Endothelial cell of umbilical vein (primary cell): ENCODE data around the gene ATP6V1A. TPM values are rescaled to one million over a fixed set of nuclear protein-coding genes. Genes with fewer than 3 reads are reported as not detected.

Source experiments
- BruUV-seq: library from RNA; stranded (reverse); fragments of 400-500 nt; replicated peaks from 2 replicates; lab custom pipeline; 2021; lab: Mats Ljungman, UMichigan
- CTCF ChIA-PET: fragments of 300-600, 350-600 bp; sonication (Branson Sonifier 250); formaldehyde crosslinking; loops from one replicate; lab custom pipeline; 2021; ENCODE audit warnings: antibody characterized with exemption, inconsistent platforms; lab: Charles Lee
- POLR2A ChIA-PET: fragments of 300-600, 350-600 bp; sonication (Branson Sonifier 250); formaldehyde crosslinking; loops from one replicate; lab custom pipeline; 2021; ENCODE audit warnings: antibody characterized with exemption, inconsistent platforms; lab: Charles Lee
- DNase-seq: peaks from one replicate; pipeline ENCODE4 v3.0.0-alpha.2; 2011; ENCODE audit warnings: low read depth, low spot score
- FAIRE-seq: peaks from 2 replicates; lab custom pipeline; 2011; peaks lifted over from hg19 to GRCh38; lab: Jason Lieb, UNC
- H2AFZ ChIP-seq: 2 replicates; pipeline ENCODE4 v1.6.0; 2012; ENCODE audit warnings: low read depth, low read length, control low read depth, inconsistent platforms
- H3K27ac ChIP-seq: 2 replicates; pipeline ENCODE4 v1.5.1; 2011; ENCODE audit warnings: low read depth, mild to moderate bottlenecking, control low read depth, low read length, moderate library complexity; ENCODE audit not compliant: insufficient read depth
- H3K27me3 ChIP-seq, 2 experiments: 2 replicates each; pipeline versions ENCODE4 v1.6.0 to v1.6.1; 2011; ENCODE audit warnings: low read length in 2 of 2, mixed read lengths in 1 of 2; ENCODE audit not compliant: control insufficient read depth in 2 of 2, insufficient read depth in 2 of 2
- H3K36me3 ChIP-seq, 2 experiments: 2 replicates in 1 of 2; 3 replicates in 1 of 2; pipeline ENCODE4 v1.5.1; 2011; ENCODE audit warnings: low read length in 2 of 2, mild to moderate bottlenecking in 1 of 2, moderate library complexity in 1 of 2; ENCODE audit not compliant: control insufficient read depth in 2 of 2, insufficient read depth in 2 of 2; ENCODE audit errors: extremely low read depth in 1 of 2
- H3K4me1 ChIP-seq: 3 replicates; pipeline ENCODE4 v1.5.1; 2011; ENCODE audit warnings: mild to moderate bottlenecking, low read length; ENCODE audit not compliant: control insufficient read depth, insufficient read depth; ENCODE audit errors: extremely low read depth
- H3K4me2 ChIP-seq: 2 replicates; pipeline ENCODE4 v1.6.1; 2011; ENCODE audit warnings: low read length, control low read depth, mixed read lengths; ENCODE audit not compliant: insufficient read depth
- H3K4me3 ChIP-seq, 3 experiments: fragments of 200-600 bp in 1 of 3; sonication (generic), shearing (Covaris generic) in 1 of 3; replicated peaks in 1 of 3; 2 replicates each; pipeline ENCODE4 v1.5.1; 2011 to 2016; ENCODE audit warnings: control low read depth in 3 of 3, low read length in 3 of 3, mild to moderate bottlenecking in 2 of 3, inconsistent platforms in 1 of 3, low read depth in 1 of 3, moderate library complexity in 1 of 3; ENCODE audit not compliant: insufficient read depth in 1 of 3
- H3K79me2 ChIP-seq: 2 replicates; pipeline ENCODE4 v1.6.0; 2012; ENCODE audit warnings: low read length, inconsistent platforms; ENCODE audit not compliant: control insufficient read depth, insufficient read depth
- H3K9ac ChIP-seq: replicated peaks from 2 replicates; pipeline ENCODE3; 2011; ENCODE audit warnings: low read length, control low read depth; ENCODE audit not compliant: insufficient read depth; ENCODE audit errors: extremely low read depth
- H3K9me1 ChIP-seq: replicated peaks from 3 replicates; pipeline ENCODE4 v1.6.0; 2011; ENCODE audit warnings: mild to moderate bottlenecking, low read length; ENCODE audit not compliant: control insufficient read depth, insufficient read depth; ENCODE audit errors: extremely low read depth
- H3K9me3 ChIP-seq: replicated peaks from 2 replicates; pipeline ENCODE4 v1.5.1; 2012; ENCODE audit warnings: low read length, inconsistent platforms; ENCODE audit not compliant: control insufficient read depth, insufficient read depth
- H4K20me1 ChIP-seq: replicated peaks from 2 replicates; pipeline ENCODE3; 2011; ENCODE audit warnings: mild to moderate bottlenecking, low read length; ENCODE audit not compliant: control insufficient read depth, insufficient read depth; ENCODE audit errors: extremely low read depth
- EZH2 ChIP-seq: IDR thresholded peaks from 2 replicates; pipeline ENCODE4 v1.6.1; 2012; ENCODE audit warnings: borderline replicate concordance, low read depth, mild to moderate bottlenecking, moderate library complexity, low read length, inconsistent platforms; ENCODE audit not compliant: severe bottlenecking
- FOS ChIP-seq: IDR thresholded peaks from 2 replicates; pipeline ENCODE4 v1.6.1; 2011; ENCODE audit warnings: mild to moderate bottlenecking, low read length, moderate library complexity, borderline replicate concordance; ENCODE audit not compliant: insufficient read depth
- GATA2 ChIP-seq: IDR thresholded peaks from 2 replicates; pipeline ENCODE4 v1.7.0; 2011; ENCODE audit warnings: low read depth, mild to moderate bottlenecking, moderate library complexity, mixed read lengths, low read length; ENCODE audit not compliant: insufficient read length, insufficient read depth
- JUN ChIP-seq: IDR thresholded peaks from 2 replicates; pipeline ENCODE4 v1.6.1; 2011; ENCODE audit warnings: borderline replicate concordance, low read depth; ENCODE audit not compliant: insufficient read length, insufficient read depth
- MYC ChIP-seq: IDR thresholded peaks from one replicate; pipeline ENCODE4 v1.6.1; 2011; ENCODE audit warnings: mild to moderate bottlenecking, low read depth, low read length
- POLR2A ChIP-seq: IDR thresholded peaks from 2 replicates; pipeline ENCODE4 v1.6.1; 2012; ENCODE audit warnings: low read depth, mild to moderate bottlenecking, control low read depth, low read length
- POLR2AphosphoS5 ChIP-seq: IDR thresholded peaks from 2 replicates; pipeline ENCODE4 v1.6.1; 2012; ENCODE audit warnings: low read depth, mild to moderate bottlenecking, control low read depth, low read length, moderate library complexity; ENCODE audit not compliant: insufficient read depth
- dilution Hi-C: fragments of 300-500 bp; cut with MboI; formaldehyde crosslinking; loops from one replicate; pipeline ENCODE4 v1.15.0; 2019; ENCODE audit warnings: low sequenced_read_pairs; ENCODE audit not compliant: extremely low pct_ligation_motif_present
- intact Hi-C: fragments of 100-400 bp; cut with micrococcal nuclease; formaldehyde crosslinking; loops from one replicate; pipeline ENCODE4 v1.10.0; 2022
- polyA plus RNA-seq, 4 experiments: library from polyadenylated mRNA; depleted of rRNA in 3 of 4; stranded (reverse) in 3 of 4; unstranded in 1 of 4; fragments of >200 nt; gene quantifications; 2 replicates each; pipeline versions ENCODE4 v1.2.1 to v1.2.3, GENCODE V29; 2011 to 2012; ENCODE audit warnings: missing spikeins in 1 of 4
- total RNA-seq: library from RNA; stranded (reverse); gene quantifications from 2 replicates; pipeline ENCODE4 v1.2.3, GENCODE V29; 2021
- TF ChIP-seq, protein P1 (sequence below), 2 donors: IDR thresholded peaks; 1 replicate in 1 of 2; 2 replicates in 1 of 2; pipeline ENCODE4 v1.5.1; 2011; ENCODE audit warnings: low read length in 2 of 2, mild to moderate bottlenecking in 2 of 2, moderate library complexity in 2 of 2, control low read depth in 1 of 2, inconsistent platforms in 1 of 2, low read depth in 1 of 2; ENCODE audit not compliant: insufficient read depth in 1 of 2; ENCODE audit errors: extremely low read depth in 1 of 2
- TF ChIP-seq, protein P2 (sequence below): IDR thresholded peaks from 2 replicates; pipeline ENCODE4 v1.6.1; 2011; ENCODE audit not compliant: insufficient read depth, insufficient read length

ATP6V1A gene
- total and polyA plus RNA-seq, 2 donors (not counting 3 experiments of a cell fraction or from before 2014, with no cell fraction given): 20.9 to 96.9 TPM

DNA sequence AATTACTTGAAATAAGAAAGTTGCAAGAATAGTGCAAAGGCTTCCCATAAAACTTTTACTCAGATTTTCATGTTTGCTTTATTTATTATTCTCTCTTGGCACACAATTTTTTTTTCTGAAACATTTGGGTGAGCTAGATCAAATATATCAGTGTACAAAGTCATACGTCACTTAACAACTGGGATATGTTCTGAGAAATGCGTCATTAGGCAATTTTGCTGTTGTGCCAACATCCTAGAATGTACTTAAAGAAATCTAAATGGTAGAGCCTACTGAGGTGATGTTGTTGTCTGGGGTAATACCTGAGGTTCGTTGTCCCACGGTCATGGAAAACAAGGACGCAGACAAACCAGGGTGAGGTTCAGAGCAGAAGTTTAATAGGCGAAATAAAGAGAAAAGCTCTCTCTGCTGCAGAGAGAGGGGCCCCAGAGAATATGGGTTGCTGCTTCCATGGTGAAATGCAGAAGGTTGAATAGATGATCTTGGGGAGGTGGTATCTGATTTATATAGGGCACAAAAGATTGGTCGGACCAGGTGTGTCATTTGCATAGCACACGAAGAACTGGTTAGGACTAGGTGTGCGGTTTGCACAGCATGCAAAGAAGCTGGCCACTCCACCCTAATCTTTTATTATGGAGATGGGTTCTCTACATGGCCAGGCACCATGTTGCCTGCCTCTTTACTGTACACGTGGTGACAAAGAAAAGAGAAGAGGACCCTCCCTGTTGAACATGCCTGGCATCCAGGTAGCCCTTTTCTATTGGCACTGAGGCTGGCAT is 82.9 kb downstream of the ATP6V1A start:
- no peaks in the 10 kb centered on the region for H3K9me3 ChIP-seq
- H3K4me1 ChIP-seq: peaks cover 26% of the 10 kb centered on the region
- H3K27me3 ChIP-seq: no peaks in the 10 kb centered on the region
- dilution Hi-C loops: no loop called here
- H3K36me3 ChIP-seq: no peaks in the 10 kb centered on the region
- H3K9ac ChIP-seq: peak overlapping the region; percentile 82
- no peak overlapping the region for H3K4me3 ChIP-seq
- H3K9me1 ChIP-seq: no peaks in the 10 kb centered on the region
- peak overlapping the region; percentile 14 for H2AFZ ChIP-seq
- no peaks in the 10 kb centered on the region for H4K20me1 ChIP-seq
- TSS peak; percentile 94 for BruUV-seq
- DNase-seq (no peak), FAIRE-seq (no peak)
- CTCF ChIA-PET: interaction anchor here (1.3 to 2.5 kb wide), 3 partner anchors 9 to 326 kb away, joined by 3 to 11 read pairs (median 4); partner anchors contain the start of gene GRAMD1C
- TF ChIP-seq, protein P1, sequence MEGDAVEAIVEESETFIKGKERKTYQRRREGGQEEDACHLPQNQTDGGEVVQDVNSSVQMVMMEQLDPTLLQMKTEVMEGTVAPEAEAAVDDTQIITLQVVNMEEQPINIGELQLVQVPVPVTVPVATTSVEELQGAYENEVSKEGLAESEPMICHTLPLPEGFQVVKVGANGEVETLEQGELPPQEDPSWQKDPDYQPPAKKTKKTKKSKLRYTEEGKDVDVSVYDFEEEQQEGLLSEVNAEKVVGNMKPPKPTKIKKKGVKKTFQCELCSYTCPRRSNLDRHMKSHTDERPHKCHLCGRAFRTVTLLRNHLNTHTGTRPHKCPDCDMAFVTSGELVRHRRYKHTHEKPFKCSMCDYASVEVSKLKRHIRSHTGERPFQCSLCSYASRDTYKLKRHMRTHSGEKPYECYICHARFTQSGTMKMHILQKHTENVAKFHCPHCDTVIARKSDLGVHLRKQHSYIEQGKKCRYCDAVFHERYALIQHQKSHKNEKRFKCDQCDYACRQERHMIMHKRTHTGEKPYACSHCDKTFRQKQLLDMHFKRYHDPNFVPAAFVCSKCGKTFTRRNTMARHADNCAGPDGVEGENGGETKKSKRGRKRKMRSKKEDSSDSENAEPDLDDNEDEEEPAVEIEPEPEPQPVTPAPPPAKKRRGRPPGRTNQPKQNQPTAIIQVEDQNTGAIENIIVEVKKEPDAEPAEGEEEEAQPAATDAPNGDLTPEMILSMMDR (IDR thresholded peaks at IDR 0.05; ENCODE audit: extremely low read depth in 1 of 2, insufficient read depth in 1 of 2, low read depth in 1 of 2, low read length in 2 of 2): no peak
- no peak for TF ChIP-seq EZH2
- no peaks in the 10 kb centered on the region for H3K79me2 ChIP-seq
- peak overlapping the region; percentile 98 for H3K27ac ChIP-seq
- peak overlapping the region; percentile 54 for H3K4me2 ChIP-seq
- POLR2A ChIA-PET: interaction anchor here (0.6 to 1.4 kb wide), 3 partner anchors 17 to 83 kb away, joined by 3 to 4 read pairs (median 3); partner anchors contain the start of genes ATP6V1A and NAA50
- intact Hi-C loops: loop anchor here (1.0 to 2.0 kb wide), 5 partner anchors 25 to 293 kb away; partner anchors contain the start of gene NAA50

DNA sequence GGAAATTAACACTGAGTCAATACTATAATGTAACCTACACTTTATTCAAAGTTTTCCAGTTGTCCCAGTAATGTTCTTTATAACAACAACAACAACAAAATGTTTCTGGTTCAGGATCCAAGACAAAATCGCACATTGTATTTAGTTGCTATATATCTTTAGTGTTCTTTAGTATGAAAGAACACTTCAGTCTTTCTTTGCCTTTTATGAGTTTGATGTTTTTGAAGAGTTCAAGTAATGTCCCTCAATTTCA is 84.2 kb downstream of the ATP6V1A start:
- DNase-seq (peak; percentile 74), FAIRE-seq (no peak)
- H3K4me1 ChIP-seq: peaks cover 23% of the 10 kb centered on the region
- no peak overlapping the region for H2AFZ ChIP-seq
- H3K9me1 ChIP-seq: no peaks in the 10 kb centered on the region
- no peaks in the 10 kb centered on the region for H3K36me3 ChIP-seq
- ChIA-PET POLR2A (interaction anchor here (0.9 to 1.4 kb wide), 2 partner anchors 47 to 84 kb away, joined by 3 to 4 read pairs; partner anchors contain the start of genes ATP6V1A and NAA50), CTCF (interaction anchor here (1.3 to 1.4 kb wide), 2 partner anchors 47 to 325 kb away, joined by 3 to 4 read pairs; no protein-coding TSS in a partner anchor)
- no peak for TF ChIP-seq JUN
- TF ChIP-seq MYC: no peak
- no peak for TF ChIP-seq POLR2AphosphoS5
- no peak for TF ChIP-seq EZH2
- TF ChIP-seq, protein P1 (IDR thresholded peaks at IDR 0.05; ENCODE audit: extremely low read depth in 1 of 2, insufficient read depth in 1 of 2, low read depth in 1 of 2, low read length in 2 of 2): no peak
- TF ChIP-seq, protein P2, sequence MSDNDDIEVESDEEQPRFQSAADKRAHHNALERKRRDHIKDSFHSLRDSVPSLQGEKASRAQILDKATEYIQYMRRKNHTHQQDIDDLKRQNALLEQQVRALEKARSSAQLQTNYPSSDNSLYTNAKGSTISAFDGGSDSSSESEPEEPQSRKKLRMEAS: no peak
- TF ChIP-seq POLR2A: no peak
- TF ChIP-seq FOS: no peak
- no peak for TF ChIP-seq GATA2
- peak overlapping the region; percentile 78 for H3K4me2 ChIP-seq
- dilution Hi-C loops (no loop called here), intact Hi-C loops (loop anchor here (2.0 kb wide), 1 partner anchor 292 kb away; no protein-coding TSS in a partner anchor)
- BruUV-seq: no TSS peak
- H3K9me3 ChIP-seq: no peaks in the 10 kb centered on the region
- no peaks in the 10 kb centered on the region for H3K79me2 ChIP-seq
- peak overlapping the region; percentile 98 for H3K27ac ChIP-seq
- H3K9ac ChIP-seq: peak overlapping the region; percentile 72
- no peaks in the 10 kb centered on the region for H3K27me3 ChIP-seq
- no peak overlapping the region for H3K4me3 ChIP-seq
- H4K20me1 ChIP-seq: no peaks in the 10 kb centered on the region
